Measurements from ENCODE around the gene IL36RN.

Gene IL36RN

GRCh38 chr2:113088213-113088992 is 29.4 kb downstream of the IL36RN start:
- H3K4me3 ChIP-seq (replicated peaks; ENCODE audit: insufficient read depth, low read length), result no peak overlapping the region
- TF ChIP-seq CTCF (IDR thresholded peaks at IDR 0.05; ENCODE audit: insufficient read depth, low read length), result no peak
- peak; percentile 16 for TF ChIP-seq REST (IDR thresholded peaks at IDR 0.05; ENCODE audit: insufficient replicate concordance, low read depth)
- H3K27me3 ChIP-seq (ENCODE audit: insufficient read depth, poor library complexity, severe bottlenecking), result no peaks in the 10 kb centered on the region
- H3K27ac ChIP-seq (replicated peaks), result no peak overlapping the region
- no peak for DNase-seq (ENCODE audit: low read depth in 1 of 2, low spot score in 1 of 2)

GRCh38 chr2:113089916-113090315 is 30.9 kb downstream of the IL36RN start:
- peak; percentile 34 to 66 for DNase-seq (ENCODE audit: low read depth in 1 of 2, low spot score in 1 of 2)
- no peak overlapping the region for H3K27ac ChIP-seq (replicated peaks)
- no peak overlapping the region for H3K4me3 ChIP-seq (replicated peaks; ENCODE audit: insufficient read depth, low read length)
- no peak for TF ChIP-seq GABPA (IDR thresholded peaks at IDR 0.05; ENCODE audit: low read depth)
- no peak for TF ChIP-seq POLR2AphosphoS5 (IDR thresholded peaks at IDR 0.05; ENCODE audit: low read depth)
- TF ChIP-seq REST (IDR thresholded peaks at IDR 0.05; ENCODE audit: insufficient replicate concordance, low read depth), result no peak
- peak; percentile 74; the same call in 1 of the 2 replicates for TF ChIP-seq SPI1 (IDR thresholded peaks at IDR 0.05; ENCODE audit: borderline replicate concordance, low read depth)
- no peak for TF ChIP-seq CTCF (IDR thresholded peaks at IDR 0.05; ENCODE audit: insufficient read depth, low read length)
- H3K27me3 ChIP-seq (ENCODE audit: insufficient read depth, poor library complexity, severe bottlenecking), result no peaks in the 10 kb centered on the region

GRCh38 chr2:113091231-113091896 is 32.4 kb downstream of the IL36RN start:
- Histone ChIP-seq H3K27me3 (ENCODE audit: insufficient read depth, poor library complexity, severe bottlenecking) (no peaks in the 10 kb centered on the region), H3K4me3 (replicated peaks; ENCODE audit: insufficient read depth, low read length) (no peak overlapping the region), H3K27ac (replicated peaks) (no peak overlapping the region)
- DNase-seq (ENCODE audit: low read depth in 1 of 2, low spot score in 1 of 2), result no peak
- TF ChIP-seq POLR2AphosphoS5 (IDR thresholded peaks at IDR 0.05; ENCODE audit: low read depth), result no peak
- no peak for TF ChIP-seq CTCF (IDR thresholded peaks at IDR 0.05; ENCODE audit: insufficient read depth, low read length)

Measured in HL-60 (cell line).